Epithelial cell of esophagus (primary cell): Measurements from ENCODE around the gene CBL.

Experiments
- DNase-seq: peaks from one replicate; pipeline ENCODE4 v3.0.0; 2010; ENCODE audit warnings: low read depth
- H3K4me3 ChIP-seq: 2 replicates; pipeline ENCODE4 v1.5.1; 2011; ENCODE audit warnings: mild to moderate bottlenecking, low read length, control low read depth
- TF ChIP-seq, protein P1 (sequence below): IDR thresholded peaks from 2 replicates; pipeline ENCODE4 v1.5.1; 2011; ENCODE audit warnings: low read depth, mild to moderate bottlenecking, low read length, control low read depth, inconsistent platforms; ENCODE audit not compliant: insufficient read depth; ENCODE audit errors: missing control alignments

Gene CBL

GRCh38 chr11:119347242-119347641 lies 141.1 kb downstream of the CBL start:
- TF ChIP-seq, protein P1, sequence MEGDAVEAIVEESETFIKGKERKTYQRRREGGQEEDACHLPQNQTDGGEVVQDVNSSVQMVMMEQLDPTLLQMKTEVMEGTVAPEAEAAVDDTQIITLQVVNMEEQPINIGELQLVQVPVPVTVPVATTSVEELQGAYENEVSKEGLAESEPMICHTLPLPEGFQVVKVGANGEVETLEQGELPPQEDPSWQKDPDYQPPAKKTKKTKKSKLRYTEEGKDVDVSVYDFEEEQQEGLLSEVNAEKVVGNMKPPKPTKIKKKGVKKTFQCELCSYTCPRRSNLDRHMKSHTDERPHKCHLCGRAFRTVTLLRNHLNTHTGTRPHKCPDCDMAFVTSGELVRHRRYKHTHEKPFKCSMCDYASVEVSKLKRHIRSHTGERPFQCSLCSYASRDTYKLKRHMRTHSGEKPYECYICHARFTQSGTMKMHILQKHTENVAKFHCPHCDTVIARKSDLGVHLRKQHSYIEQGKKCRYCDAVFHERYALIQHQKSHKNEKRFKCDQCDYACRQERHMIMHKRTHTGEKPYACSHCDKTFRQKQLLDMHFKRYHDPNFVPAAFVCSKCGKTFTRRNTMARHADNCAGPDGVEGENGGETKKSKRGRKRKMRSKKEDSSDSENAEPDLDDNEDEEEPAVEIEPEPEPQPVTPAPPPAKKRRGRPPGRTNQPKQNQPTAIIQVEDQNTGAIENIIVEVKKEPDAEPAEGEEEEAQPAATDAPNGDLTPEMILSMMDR = no peak
- H3K4me3 ChIP-seq = no peak overlapping the region
- no peak for DNase-seq

- H3K4me3 ChIP-seq = no peak overlapping the region
- TF ChIP-seq, protein P1 = no peak
- no peak for DNase-seq
These were observed 141.9 kb downstream of the CBL start for GRCh38 chr11:119347940-119348605.

GRCh38 chr11:119350302-119350701 lies 144.2 kb downstream of the CBL start:
- H3K4me3 ChIP-seq = no peak overlapping the region
- TF ChIP-seq, protein P1 = no peak
- DNase-seq = no peak

- no peak overlapping the region for H3K4me3 ChIP-seq
- no peak for DNase-seq
- TF ChIP-seq, protein P1 = no peak
These were observed 145.1 kb downstream of the CBL start for GRCh38 chr11:119351232-119351631.

DNA sequence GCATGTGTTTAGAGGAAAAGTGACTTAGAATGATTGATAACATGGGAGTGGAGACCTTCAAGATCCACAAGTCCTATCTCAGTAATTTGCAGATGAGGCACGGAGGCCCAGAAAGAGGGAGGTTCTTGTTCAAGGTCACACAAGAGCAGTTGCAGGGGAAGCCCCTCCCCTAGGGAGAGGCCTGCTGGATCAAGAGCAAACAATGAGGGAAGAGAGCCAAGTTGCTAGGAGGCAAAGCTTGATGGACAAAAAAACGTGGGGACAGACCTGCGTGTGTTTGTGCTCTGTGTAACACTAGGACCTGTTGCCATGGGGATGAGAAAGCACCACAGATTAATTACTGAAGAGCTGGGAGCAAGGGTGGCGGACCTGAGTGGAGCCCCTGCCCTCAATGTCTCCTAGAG lies 146.7 kb downstream of the CBL start:
- H3K4me3 ChIP-seq = no peak overlapping the region
- TF ChIP-seq, protein P1 = no peak
- DNase-seq = no peak

- TF ChIP-seq, protein P1 = no peak
- no peak overlapping the region for H3K4me3 ChIP-seq
- peak; percentile 57 for DNase-seq
These were observed 149.1 kb downstream of the CBL start for GRCh38 chr11:119355091-119355843.
